HCT116 (cell line): ENCODE measurements around the gene LUC7L. TPM values are rescaled to one million over a fixed set of nuclear protein-coding genes. Genes with fewer than 3 reads are reported as not detected.

Experiments used
- ATAC-seq: fragments of 200-7000 bp; cut with Tn5 transposase; 2 replicates; pipeline ENCODE4 v1.9.1; 2020; ENCODE audit warnings: mild to moderate bottlenecking, moderate library complexity
- BruUV-seq: library from RNA; stranded (reverse); fragments of 400-500 nt; replicated peaks from 2 replicates; lab custom pipeline; 2021; lab: Mats Ljungman, UMichigan
- CTCF ChIA-PET: fragments of 300-600 bp; sonication (Branson Sonifier 250); formaldehyde crosslinking; loops from one replicate; lab custom pipeline; 2021; ENCODE audit warnings: antibody characterized with exemption; lab: Charles Lee
- POLR2A ChIA-PET: fragments of 300-600, 350-600 bp; sonication (Branson Sonifier 250); formaldehyde crosslinking; loops from one replicate; lab custom pipeline; 2021; ENCODE audit warnings: antibody characterized with exemption; lab: Charles Lee
- RAD21 ChIA-PET, 2 experiments: fragments of 300-600 bp; sonication (Branson Sonifier 250); formaldehyde crosslinking; loops; one replicate each; lab custom pipeline; 2023; ENCODE audit warnings: low total read pairs in 2 of 2; ENCODE audit not compliant: uncharacterized antibody in 2 of 2, unreplicated experiment in 2 of 2, low non-redundant PET in 1 of 2; lab: Charles Lee
- DNase-seq: peaks from one replicate; pipeline ENCODE4 v3.0.0-alpha.2; 2010; ENCODE audit warnings: low read depth, low spot score
- H2AFZ ChIP-seq: fragments of 200-600 bp; shearing (Covaris generic), sonication (generic); 2 replicates; pipeline ENCODE4 v1.6.1; 2017; ENCODE audit warnings: low read depth, mixed run types, mixed read lengths, antibody characterized with exemption, low read length; ENCODE audit not compliant: poor library complexity, severe bottlenecking
- H3K27ac ChIP-seq: 2 replicates; pipeline ENCODE4 v1.5.1; 2012; ENCODE audit warnings: low read depth, low read length
- H3K27me3 ChIP-seq: fragments of 200-600 bp; sonication (generic); 2 replicates; pipeline ENCODE4 v1.6.1; 2016; ENCODE audit warnings: mixed run types, low read length, mixed read lengths; ENCODE audit not compliant: insufficient read depth
- H3K36me3 ChIP-seq, 2 experiments: fragments of 200-500 bp in 1 of 2; fragments of 200-600 bp in 1 of 2; sonication (Bioruptor generic) in 1 of 2; sonication (generic) in 1 of 2; 2 replicates each; pipeline versions ENCODE4 v1.5.1 to v1.6.1; 2014 to 2016; ENCODE audit warnings: low read length in 2 of 2, inconsistent platforms in 1 of 2, mixed read lengths in 1 of 2, mixed run types in 1 of 2; ENCODE audit not compliant: insufficient read depth in 2 of 2, control insufficient read depth in 1 of 2
- H3K4me1 ChIP-seq, 2 experiments: fragments of 200-600 bp in 1 of 2; sonication (generic) in 1 of 2; 2 replicates each; pipeline versions ENCODE4 v1.5.1 to v1.6.1; 2012 to 2017; ENCODE audit warnings: low read length in 2 of 2, inconsistent platforms in 1 of 2, mild to moderate bottlenecking in 1 of 2, mixed read lengths in 1 of 2, mixed run types in 1 of 2, moderate library complexity in 1 of 2; ENCODE audit not compliant: insufficient read depth in 2 of 2, control insufficient read depth in 1 of 2
- H3K4me2 ChIP-seq: fragments of 200-600 bp; sonication (generic); 2 replicates; pipeline ENCODE4 v1.6.1; 2017; ENCODE audit warnings: mixed run types, low read length, mixed read lengths
- H3K4me3 ChIP-seq, 2 experiments: fragments of 200-600 bp in 1 of 2; sonication (generic) in 1 of 2; replicated peaks in 1 of 2; 2 replicates each; pipeline ENCODE4 v1.5.1; 2011 to 2016; ENCODE audit warnings: low read length in 2 of 2, control low read depth in 1 of 2, low read depth in 1 of 2, mild to moderate bottlenecking in 1 of 2, mixed read lengths in 1 of 2, mixed run types in 1 of 2
- H3K79me2 ChIP-seq: fragments of 200-600 bp; sonication (generic); 2 replicates; pipeline ENCODE4 v1.6.1; 2017; ENCODE audit warnings: mild to moderate bottlenecking, mixed run types, low read length, moderate library complexity, mixed read lengths; ENCODE audit not compliant: insufficient read depth
- H3K9ac ChIP-seq: fragments of 200-600 bp; sonication (generic); 2 replicates; pipeline ENCODE4 v1.6.1; 2016; ENCODE audit warnings: low read length, mixed read lengths
- H3K9me2 ChIP-seq: fragments of 200-600 bp; sonication (generic), shearing (Covaris generic); 2 replicates; pipeline ENCODE4 v1.6.1; 2017; ENCODE audit warnings: mixed run types, mild to moderate bottlenecking, moderate library complexity; ENCODE audit not compliant: insufficient read depth
- H3K9me3 ChIP-seq, 2 experiments: fragments of 200-500 bp in 1 of 2; fragments of 200-600 bp in 1 of 2; sonication (Bioruptor generic) in 1 of 2; sonication (generic) in 1 of 2; 2 replicates each; pipeline ENCODE4 v1.6.1; 2014 to 2017; ENCODE audit warnings: low read length in 2 of 2, mixed read lengths in 2 of 2, inconsistent platforms in 1 of 2, low read depth in 1 of 2, mild to moderate bottlenecking in 1 of 2, mixed run types in 1 of 2, moderate library complexity in 1 of 2; ENCODE audit not compliant: control insufficient read depth in 1 of 2, insufficient read depth in 1 of 2
- H4K20me1 ChIP-seq: fragments of 200-600 bp; sonication (generic), shearing (Covaris generic); 2 replicates; pipeline ENCODE4 v1.6.1; 2017; ENCODE audit warnings: mixed run types, mild to moderate bottlenecking, moderate library complexity; ENCODE audit not compliant: insufficient read depth
- CBX3 ChIP-seq: IDR thresholded peaks from 2 replicates; pipeline ENCODE4 v1.6.1; 2012; ENCODE audit warnings: low read depth
- EGR1 ChIP-seq: IDR thresholded peaks from 2 replicates; pipeline ENCODE4 v1.6.1; 2012; ENCODE audit warnings: low read depth
- ELF1 ChIP-seq: IDR thresholded peaks from 2 replicates; pipeline ENCODE4 v1.6.1; 2012; ENCODE audit warnings: low read depth, borderline replicate concordance
- JUND ChIP-seq: IDR thresholded peaks from 2 replicates; pipeline ENCODE4 v1.6.1; 2012
- POLR2AphosphoS5 ChIP-seq: IDR thresholded peaks from 2 replicates; pipeline ENCODE4 v1.6.1; 2011; ENCODE audit warnings: mild to moderate bottlenecking, low read depth, low read length, moderate library complexity
- SIN3A ChIP-seq: IDR thresholded peaks from 2 replicates; pipeline ENCODE4 v1.6.1; 2012; ENCODE audit warnings: low read depth
- SP1 ChIP-seq: IDR thresholded peaks from 2 replicates; pipeline ENCODE4 v1.6.1; 2012; ENCODE audit warnings: low read depth
- YY1 ChIP-seq: IDR thresholded peaks from 2 replicates; pipeline ENCODE4 v1.6.1; 2011; ENCODE audit warnings: low read length, low read depth, moderate library complexity, mild to moderate bottlenecking; ENCODE audit not compliant: insufficient replicate concordance; ENCODE audit errors: extremely low read depth
- ZFX ChIP-seq: fragments of 450-650 bp; IDR thresholded peaks from 2 replicates; pipeline ENCODE4 v1.6.1; 2017
- ZNF274 ChIP-seq: fragments of 200-500 bp; sonication (Bioruptor generic); IDR thresholded peaks from 2 replicates; pipeline ENCODE4 v1.6.1; 2014; ENCODE audit warnings: mild to moderate bottlenecking, low read depth, low read length, inconsistent platforms
- intact Hi-C: fragments of 100-400 bp; cut with micrococcal nuclease; formaldehyde crosslinking; loops from 2 replicates; pipeline ENCODE4 v1.10.0; 2022
- total RNA-seq: library from RNA; stranded (reverse); gene quantifications from one replicate; pipeline ENCODE4 v1.2.1, GENCODE V29; 2021; ENCODE audit not compliant: unreplicated experiment
- TF ChIP-seq, protein P1 (sequence below): IDR thresholded peaks from 2 replicates; pipeline ENCODE4 v1.6.1; 2011; ENCODE audit warnings: mild to moderate bottlenecking, low read length, moderate library complexity; ENCODE audit not compliant: insufficient replicate concordance; ENCODE audit errors: extremely low read depth
- TF ChIP-seq, protein P2 (sequence below): IDR thresholded peaks from 2 replicates; pipeline ENCODE4 v1.6.1; 2012; ENCODE audit warnings: low read depth
- TF ChIP-seq, protein P3 (sequence below): IDR thresholded peaks from 2 replicates; pipeline ENCODE4 v1.6.1; 2012
- TF ChIP-seq, protein P4 (sequence below): IDR thresholded peaks from 2 replicates; pipeline ENCODE4 v1.6.1; 2012

LUC7L gene
- total RNA-seq, 1 experiment from 2014 or later, result 50.5 TPM

DNA sequence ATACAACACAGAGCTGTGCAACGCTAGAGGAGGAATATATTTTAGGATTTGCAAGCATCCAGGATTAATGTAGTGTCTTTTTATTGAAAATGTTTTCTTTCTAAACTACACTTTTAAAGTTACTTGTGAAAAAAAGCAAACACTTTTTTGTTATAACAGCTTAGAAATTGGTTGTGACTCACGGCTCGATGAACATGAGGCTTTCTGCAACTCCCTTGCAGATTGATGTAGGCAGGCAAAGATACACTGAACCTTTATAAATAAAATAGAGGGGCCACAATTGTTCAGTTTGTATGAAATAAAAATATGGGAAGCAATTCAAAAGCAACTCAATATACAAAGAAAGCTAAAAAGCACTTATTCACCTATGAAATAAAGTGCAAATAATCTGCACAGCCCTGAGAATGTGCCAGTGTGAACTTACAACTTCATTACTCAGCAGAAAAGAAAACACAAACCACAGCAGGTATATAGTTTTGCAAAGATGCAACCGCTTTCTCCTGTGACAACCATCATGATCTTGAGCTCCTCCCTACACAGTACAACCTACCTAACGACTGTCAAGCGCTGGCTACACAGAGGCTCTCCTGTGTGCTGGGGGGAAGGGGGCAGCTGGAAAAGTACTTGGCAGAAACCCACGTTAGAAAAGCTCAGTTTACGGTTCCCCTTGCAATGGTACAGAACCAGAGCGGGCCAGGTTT, 948 bp downstream of the LUC7L start:
- ATAC-seq, result peak; percentile 24
- peak overlapping the region; percentile 82 for H3K27ac ChIP-seq
- peak overlapping the region; percentile 80 for H3K9ac ChIP-seq
- peaks cover 0 to 6% of the 10 kb centered on the region in 2 experiments; a peak in 2 of 4 replicates for H3K4me1 ChIP-seq
- H3K9me3 ChIP-seq, result no peaks in the 10 kb centered on the region
- peaks cover 45% of the 10 kb centered on the region for H3K79me2 ChIP-seq
- peaks cover 9% of the 10 kb centered on the region; the same call in 1 of the 2 replicates for H4K20me1 ChIP-seq
- no peaks in the 10 kb centered on the region for H3K27me3 ChIP-seq
- peak overlapping the region; percentile 56 to 81 for H3K4me3 ChIP-seq
- intact Hi-C loops, result loop anchor here (5.0 kb wide), 1 partner anchor 124 kb away; the partner anchor contains the start of gene AXIN1
- peak overlapping the region; percentile 75 for H3K4me2 ChIP-seq
- no peak for DNase-seq
- TSS peak; percentile 53 for BruUV-seq
- H3K9me2 ChIP-seq, result no peaks in the 10 kb centered on the region
- ChIA-PET RAD21 (no interaction called here), POLR2A (no interaction called here), CTCF (no interaction called here)
- H3K36me3 ChIP-seq, result peaks cover 15 to 17% of the 10 kb centered on the region in 2 experiments; a peak in 2 of 4 replicates
- no peak for TF ChIP-seq EGR1
- 0 out of 2 replicates have a peak, but pooled peaks have one; percentile 14 for TF ChIP-seq SIN3A
- no peak overlapping the region for H2AFZ ChIP-seq

DNA sequence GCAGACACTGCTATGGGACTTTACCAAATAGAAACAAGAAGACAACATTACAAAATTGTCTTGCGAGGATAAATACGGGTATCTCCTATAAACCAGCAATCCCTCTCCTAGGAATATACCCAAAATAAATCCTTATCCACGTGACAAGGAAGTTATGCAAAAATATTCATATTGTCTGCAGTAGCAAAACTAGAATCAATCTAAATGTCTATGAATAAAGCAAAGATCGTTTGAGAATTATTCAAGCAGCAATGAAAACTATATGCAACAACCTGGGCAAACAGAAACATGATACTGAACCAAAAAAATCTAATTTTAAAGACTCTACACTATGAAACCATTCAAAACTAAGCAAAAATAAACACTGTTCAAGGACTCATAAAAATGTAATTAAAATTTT, 9.2 kb downstream of the LUC7L start:
- CTCF ChIA-PET, result no interaction called here
- Histone ChIP-seq H3K9ac (no peak overlapping the region), H3K4me2 (no peak overlapping the region), H3K4me1 (no peaks in the 10 kb centered on the region), H3K27ac (no peak overlapping the region), H2AFZ (no peak overlapping the region), H3K9me2 (no peaks in the 10 kb centered on the region), H3K79me2 (peaks cover 54% of the 10 kb centered on the region), H3K4me3 (no peak overlapping the region), H4K20me1 (no peaks in the 10 kb centered on the region), H3K36me3 (peaks cover 5% of the 10 kb centered on the region in 2 experiments; a peak in 2 of 4 replicates), H3K27me3 (no peaks in the 10 kb centered on the region), H3K9me3 (no peaks in the 10 kb centered on the region)
- ATAC-seq (no peak), DNase-seq (no peak)
- no TSS peak for BruUV-seq
- RAD21 ChIA-PET, result no interaction called here
- POLR2A ChIA-PET, result no interaction called here
- intact Hi-C loops, result no loop called here
- TF ChIP-seq YY1 (no peak), JUND (no peak), CBX3 (no peak), ELF1 (no peak), ZNF274 (no peak), EGR1 (no peak), SIN3A (no peak), POLR2AphosphoS5 (no peak), SP1 (no peak), ZFX (no peak)
- TF ChIP-seq, protein P1, sequence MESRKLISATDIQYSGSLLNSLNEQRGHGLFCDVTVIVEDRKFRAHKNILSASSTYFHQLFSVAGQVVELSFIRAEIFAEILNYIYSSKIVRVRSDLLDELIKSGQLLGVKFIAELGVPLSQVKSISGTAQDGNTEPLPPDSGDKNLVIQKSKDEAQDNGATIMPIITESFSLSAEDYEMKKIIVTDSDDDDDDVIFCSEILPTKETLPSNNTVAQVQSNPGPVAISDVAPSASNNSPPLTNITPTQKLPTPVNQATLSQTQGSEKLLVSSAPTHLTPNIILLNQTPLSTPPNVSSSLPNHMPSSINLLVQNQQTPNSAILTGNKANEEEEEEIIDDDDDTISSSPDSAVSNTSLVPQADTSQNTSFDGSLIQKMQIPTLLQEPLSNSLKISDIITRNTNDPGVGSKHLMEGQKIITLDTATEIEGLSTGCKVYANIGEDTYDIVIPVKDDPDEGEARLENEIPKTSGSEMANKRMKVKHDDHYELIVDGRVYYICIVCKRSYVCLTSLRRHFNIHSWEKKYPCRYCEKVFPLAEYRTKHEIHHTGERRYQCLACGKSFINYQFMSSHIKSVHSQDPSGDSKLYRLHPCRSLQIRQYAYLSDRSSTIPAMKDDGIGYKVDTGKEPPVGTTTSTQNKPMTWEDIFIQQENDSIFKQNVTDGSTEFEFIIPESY, result no peak
- TF ChIP-seq, protein P2, sequence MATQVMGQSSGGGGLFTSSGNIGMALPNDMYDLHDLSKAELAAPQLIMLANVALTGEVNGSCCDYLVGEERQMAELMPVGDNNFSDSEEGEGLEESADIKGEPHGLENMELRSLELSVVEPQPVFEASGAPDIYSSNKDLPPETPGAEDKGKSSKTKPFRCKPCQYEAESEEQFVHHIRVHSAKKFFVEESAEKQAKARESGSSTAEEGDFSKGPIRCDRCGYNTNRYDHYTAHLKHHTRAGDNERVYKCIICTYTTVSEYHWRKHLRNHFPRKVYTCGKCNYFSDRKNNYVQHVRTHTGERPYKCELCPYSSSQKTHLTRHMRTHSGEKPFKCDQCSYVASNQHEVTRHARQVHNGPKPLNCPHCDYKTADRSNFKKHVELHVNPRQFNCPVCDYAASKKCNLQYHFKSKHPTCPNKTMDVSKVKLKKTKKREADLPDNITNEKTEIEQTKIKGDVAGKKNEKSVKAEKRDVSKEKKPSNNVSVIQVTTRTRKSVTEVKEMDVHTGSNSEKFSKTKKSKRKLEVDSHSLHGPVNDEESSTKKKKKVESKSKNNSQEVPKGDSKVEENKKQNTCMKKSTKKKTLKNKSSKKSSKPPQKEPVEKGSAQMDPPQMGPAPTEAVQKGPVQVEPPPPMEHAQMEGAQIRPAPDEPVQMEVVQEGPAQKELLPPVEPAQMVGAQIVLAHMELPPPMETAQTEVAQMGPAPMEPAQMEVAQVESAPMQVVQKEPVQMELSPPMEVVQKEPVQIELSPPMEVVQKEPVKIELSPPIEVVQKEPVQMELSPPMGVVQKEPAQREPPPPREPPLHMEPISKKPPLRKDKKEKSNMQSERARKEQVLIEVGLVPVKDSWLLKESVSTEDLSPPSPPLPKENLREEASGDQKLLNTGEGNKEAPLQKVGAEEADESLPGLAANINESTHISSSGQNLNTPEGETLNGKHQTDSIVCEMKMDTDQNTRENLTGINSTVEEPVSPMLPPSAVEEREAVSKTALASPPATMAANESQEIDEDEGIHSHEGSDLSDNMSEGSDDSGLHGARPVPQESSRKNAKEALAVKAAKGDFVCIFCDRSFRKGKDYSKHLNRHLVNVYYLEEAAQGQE, result no peak
- TF ChIP-seq, protein P3, sequence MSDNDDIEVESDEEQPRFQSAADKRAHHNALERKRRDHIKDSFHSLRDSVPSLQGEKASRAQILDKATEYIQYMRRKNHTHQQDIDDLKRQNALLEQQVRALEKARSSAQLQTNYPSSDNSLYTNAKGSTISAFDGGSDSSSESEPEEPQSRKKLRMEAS, result no peak
- TF ChIP-seq, protein P4, sequence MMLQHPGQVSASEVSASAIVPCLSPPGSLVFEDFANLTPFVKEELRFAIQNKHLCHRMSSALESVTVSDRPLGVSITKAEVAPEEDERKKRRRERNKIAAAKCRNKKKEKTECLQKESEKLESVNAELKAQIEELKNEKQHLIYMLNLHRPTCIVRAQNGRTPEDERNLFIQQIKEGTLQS, result no peak
